WTC11 (cell line): ENCODE results near the gene MELK. TPM values are rescaled to one million over a fixed set of nuclear protein-coding genes. Genes with fewer than 3 reads are reported as not detected.

Experiments
- ATAC-seq: fragments of 200-7000 bp; cut with Tn5 transposase; 2 replicates; pipeline ENCODE4 v1.10.0; 2021; ENCODE audit warnings: mild to moderate bottlenecking, moderate library complexity
- CTCF ChIA-PET: fragments of 300-600 bp; sonication (Branson Sonifier 250); formaldehyde crosslinking; loops from one replicate; lab custom pipeline; 2021; ENCODE audit warnings: antibody characterized with exemption; lab: Charles Lee
- POLR2A ChIA-PET: fragments of 350-600 bp; sonication (Branson Sonifier 250); formaldehyde crosslinking; loops from one replicate; lab custom pipeline; 2021; ENCODE audit warnings: antibody characterized with exemption; lab: Charles Lee
- DNase-seq: peaks from one replicate; pipeline ENCODE4 v3.0.0; 2021; ENCODE audit warnings: low spot score
- H3K27ac Mint-ChIP-seq: 2 replicates; pipeline ENCODE4 v1.8.0; 2021; ENCODE audit warnings: mixed read lengths
- H3K27me3 Mint-ChIP-seq: 2 replicates; pipeline ENCODE4 v1.8.0; 2021; ENCODE audit warnings: low read depth, mild to moderate bottlenecking, moderate library complexity, mixed read lengths
- H3K36me3 Mint-ChIP-seq: 2 replicates; pipeline ENCODE4 v1.8.0; 2021; ENCODE audit warnings: mixed read lengths
- H3K4me1 Mint-ChIP-seq: 2 replicates; pipeline ENCODE4 v1.8.0; 2022; ENCODE audit warnings: mixed read lengths
- H3K4me3 Mint-ChIP-seq: 2 replicates; pipeline ENCODE4 v1.8.0; 2021; ENCODE audit warnings: mild to moderate bottlenecking, moderate library complexity, mixed read lengths
- H3K9me3 Mint-ChIP-seq: 2 replicates; pipeline ENCODE4 v1.8.0; 2021; ENCODE audit warnings: mixed read lengths
- AFF4 ChIP-seq: sonication (generic); formaldehyde crosslinking; IDR thresholded peaks from 2 replicates; pipeline ENCODE4 v1.8.1; 2023; ENCODE audit warnings: mild to moderate bottlenecking, missing genetic modification reagents, borderline replicate concordance
- CBFB ChIP-seq: sonication (generic); formaldehyde crosslinking; IDR thresholded peaks from 2 replicates; pipeline ENCODE4 v1.8.1; 2022; ENCODE audit warnings: mild to moderate bottlenecking, low read depth, missing genetic modification reagents
- CREM ChIP-seq: sonication (generic); formaldehyde crosslinking; IDR thresholded peaks from 2 replicates; pipeline ENCODE4 v1.8.1; 2022; ENCODE audit warnings: mild to moderate bottlenecking, missing genetic modification reagents, moderate library complexity
- EMX1 ChIP-seq: fragments of 250-450 bp; sonication (Bioruptor Pico); IDR thresholded peaks from 2 replicates; pipeline ENCODE4 v1.8.0; 2021; ENCODE audit warnings: mild to moderate bottlenecking
- GABPB1 ChIP-seq: sonication (generic); formaldehyde crosslinking; IDR thresholded peaks from 2 replicates; pipeline ENCODE4 v1.8.1; 2023; ENCODE audit warnings: mild to moderate bottlenecking, missing genetic modification reagents
- TEAD1 ChIP-seq: sonication (generic); formaldehyde crosslinking; IDR thresholded peaks from 2 replicates; pipeline ENCODE4 v1.8.0; 2022; ENCODE audit warnings: mild to moderate bottlenecking, missing genetic modification reagents
- ZNF219 ChIP-seq: sonication (generic); formaldehyde crosslinking; IDR thresholded peaks from 2 replicates; pipeline ENCODE4 v1.8.0; 2023; ENCODE audit warnings: missing genetic modification reagents, mild to moderate bottlenecking, borderline replicate concordance
- ZNF423 ChIP-seq: fragments of 250-450 bp; sonication (Bioruptor Pico); IDR thresholded peaks from 2 replicates; pipeline ENCODE4 v2.1.2; 2022; ENCODE audit warnings: mild to moderate bottlenecking, moderate library complexity
- ZNF512 ChIP-seq: sonication (generic); formaldehyde crosslinking; IDR thresholded peaks from 2 replicates; pipeline ENCODE4 v1.8.1; 2022; ENCODE audit warnings: missing genetic modification reagents, borderline replicate concordance
- total RNA-seq: library from RNA; stranded (reverse); gene quantifications from 3 replicates; pipeline ENCODE4 v1.2.3, GENCODE V29; 2021
- TF ChIP-seq, protein P1 (sequence below): sonication (generic); formaldehyde crosslinking; IDR thresholded peaks from 2 replicates; pipeline ENCODE4 v1.8.0; 2022; ENCODE audit warnings: mild to moderate bottlenecking, missing genetic modification reagents
- TF ChIP-seq, protein P2 (sequence below): sonication (generic); formaldehyde crosslinking; IDR thresholded peaks from 2 replicates; pipeline ENCODE4 v1.8.0; 2023; ENCODE audit warnings: mild to moderate bottlenecking, missing genetic modification reagents
- TF ChIP-seq, protein P3 (sequence below): sonication (generic); formaldehyde crosslinking; IDR thresholded peaks from 2 replicates; pipeline ENCODE4 v1.8.1; 2023; ENCODE audit warnings: mild to moderate bottlenecking, missing genetic modification reagents, moderate library complexity
- TF ChIP-seq, protein P4 (sequence below): fragments of 250-450 bp; sonication (Bioruptor Pico); conservative IDR thresholded peaks from 2 replicates; pipeline ENCODE4 v1.9.0; 2021; ENCODE audit warnings: mild to moderate bottlenecking

Gene MELK
- total RNA-seq, 1 experiment from 2014 or later, result 53.2 TPM

DNA sequence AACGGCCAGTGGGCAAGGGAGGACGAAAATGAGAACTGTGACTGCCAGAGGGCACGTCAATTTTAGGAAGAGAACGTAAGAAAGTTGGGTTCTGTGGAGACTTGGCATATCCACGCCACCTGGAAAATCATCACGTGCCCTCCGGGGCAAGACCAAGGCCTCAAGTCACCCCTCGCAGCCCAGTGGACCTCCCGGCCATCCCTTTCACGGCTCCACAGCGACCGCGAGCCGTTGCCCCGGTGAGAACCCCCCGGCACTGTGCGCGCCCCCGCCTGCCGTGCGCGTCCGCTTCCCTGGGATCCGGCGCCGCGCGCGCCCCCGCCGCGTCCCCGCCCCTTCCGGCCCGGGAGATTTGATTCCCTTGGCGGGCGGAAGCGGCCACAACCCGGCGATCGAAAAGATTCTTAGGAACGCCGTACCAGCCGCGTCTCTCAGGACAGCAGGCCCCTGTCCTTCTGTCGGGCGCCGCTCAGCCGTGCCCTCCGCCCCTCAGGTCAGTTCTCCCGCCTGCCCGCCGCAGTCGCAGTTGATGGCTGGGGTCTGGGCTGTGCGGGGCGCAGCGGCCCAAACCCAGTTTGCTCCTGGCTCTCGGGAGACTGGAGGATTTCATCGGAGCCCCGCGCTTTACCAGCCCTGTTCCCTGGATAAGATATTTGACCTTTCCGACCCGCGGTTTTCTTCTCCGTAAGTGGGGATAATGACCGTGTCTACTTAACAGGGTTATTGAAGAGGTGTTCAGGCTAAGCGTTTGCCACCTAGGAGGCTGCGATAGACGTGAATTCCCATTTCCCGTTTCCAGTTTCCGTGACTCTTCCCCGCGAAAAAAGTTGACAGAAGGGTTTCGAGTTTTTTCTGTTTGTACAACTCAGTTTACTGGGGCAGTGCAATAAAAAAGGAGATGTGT, at the start of gene MELK (continued):
- TF ChIP-seq ZNF512 (CRISPR knock-in tag), result 0 out of 2 replicates have a peak, but pooled peaks have one; percentile 16
- 0 out of 2 replicates have a peak, but pooled peaks have one; percentile 63 for TF ChIP-seq CBFB
- peak; percentile 41; the same call in 1 of the 2 replicates for TF ChIP-seq CREM (CRISPR knock-in tag)
- TF ChIP-seq, protein P1, sequence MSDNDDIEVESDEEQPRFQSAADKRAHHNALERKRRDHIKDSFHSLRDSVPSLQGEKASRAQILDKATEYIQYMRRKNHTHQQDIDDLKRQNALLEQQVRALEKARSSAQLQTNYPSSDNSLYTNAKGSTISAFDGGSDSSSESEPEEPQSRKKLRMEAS (CRISPR knock-in tag), result peak; percentile 62; the same call in 1 of the 2 replicates
- peak; percentile 82 for TF ChIP-seq GABPB1 (CRISPR knock-in tag)
- TF ChIP-seq, protein P2, sequence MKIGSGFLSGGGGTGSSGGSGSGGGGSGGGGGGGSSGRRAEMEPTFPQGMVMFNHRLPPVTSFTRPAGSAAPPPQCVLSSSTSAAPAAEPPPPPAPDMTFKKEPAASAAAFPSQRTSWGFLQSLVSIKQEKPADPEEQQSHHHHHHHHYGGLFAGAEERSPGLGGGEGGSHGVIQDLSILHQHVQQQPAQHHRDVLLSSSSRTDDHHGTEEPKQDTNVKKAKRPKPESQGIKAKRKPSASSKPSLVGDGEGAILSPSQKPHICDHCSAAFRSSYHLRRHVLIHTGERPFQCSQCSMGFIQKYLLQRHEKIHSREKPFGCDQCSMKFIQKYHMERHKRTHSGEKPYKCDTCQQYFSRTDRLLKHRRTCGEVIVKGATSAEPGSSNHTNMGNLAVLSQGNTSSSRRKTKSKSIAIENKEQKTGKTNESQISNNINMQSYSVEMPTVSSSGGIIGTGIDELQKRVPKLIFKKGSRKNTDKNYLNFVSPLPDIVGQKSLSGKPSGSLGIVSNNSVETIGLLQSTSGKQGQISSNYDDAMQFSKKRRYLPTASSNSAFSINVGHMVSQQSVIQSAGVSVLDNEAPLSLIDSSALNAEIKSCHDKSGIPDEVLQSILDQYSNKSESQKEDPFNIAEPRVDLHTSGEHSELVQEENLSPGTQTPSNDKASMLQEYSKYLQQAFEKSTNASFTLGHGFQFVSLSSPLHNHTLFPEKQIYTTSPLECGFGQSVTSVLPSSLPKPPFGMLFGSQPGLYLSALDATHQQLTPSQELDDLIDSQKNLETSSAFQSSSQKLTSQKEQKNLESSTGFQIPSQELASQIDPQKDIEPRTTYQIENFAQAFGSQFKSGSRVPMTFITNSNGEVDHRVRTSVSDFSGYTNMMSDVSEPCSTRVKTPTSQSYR (CRISPR knock-in tag), result peak; percentile 21; the same call in 1 of the 2 replicates
- TF ChIP-seq, protein P3, sequence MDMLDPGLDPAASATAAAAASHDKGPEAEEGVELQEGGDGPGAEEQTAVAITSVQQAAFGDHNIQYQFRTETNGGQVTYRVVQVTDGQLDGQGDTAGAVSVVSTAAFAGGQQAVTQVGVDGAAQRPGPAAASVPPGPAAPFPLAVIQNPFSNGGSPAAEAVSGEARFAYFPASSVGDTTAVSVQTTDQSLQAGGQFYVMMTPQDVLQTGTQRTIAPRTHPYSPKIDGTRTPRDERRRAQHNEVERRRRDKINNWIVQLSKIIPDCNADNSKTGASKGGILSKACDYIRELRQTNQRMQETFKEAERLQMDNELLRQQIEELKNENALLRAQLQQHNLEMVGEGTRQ (CRISPR knock-in tag), result peak; percentile 28; the same call in 1 of the 2 replicates
- TF ChIP-seq TEAD1 (CRISPR knock-in tag), result peak; percentile 53; the same call in 1 of the 2 replicates
- no peak for TF ChIP-seq ZNF219 (CRISPR knock-in tag)

DNA sequence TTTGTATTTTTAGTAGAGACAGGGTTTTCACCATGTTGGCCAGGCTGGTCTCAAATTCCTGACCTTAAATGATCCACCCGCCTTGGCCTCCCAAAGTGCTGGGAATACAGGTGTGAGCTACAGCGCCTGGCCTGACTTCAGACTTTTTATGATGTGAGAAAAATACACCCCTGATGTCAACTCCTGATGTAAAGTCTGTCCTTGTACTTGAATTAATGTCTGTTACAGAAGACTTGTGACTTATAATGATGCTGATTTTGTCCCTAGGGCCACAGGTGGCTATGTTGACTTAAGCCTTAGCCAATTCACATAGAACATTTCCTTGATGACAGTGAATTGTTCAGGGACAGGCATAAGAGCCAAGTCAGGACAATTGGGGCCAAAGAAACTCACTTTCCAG, 42.5 kb upstream of the MELK start:
- no peaks in the 10 kb centered on the region; the same call in 1 of the 2 replicates for H3K4me1 Mint-ChIP-seq
- DNase-seq, result no peak

More for the DNA sequence above, 42.5 kb upstream of the MELK start:
- CTCF ChIA-PET, result no interaction called here
- no peak for ATAC-seq
- peaks cover 5% of the 10 kb centered on the region for H3K36me3 Mint-ChIP-seq
- no peak for TF ChIP-seq ZNF423
- TF ChIP-seq AFF4 (CRISPR knock-in tag), result no peak
- TF ChIP-seq, protein P4, sequence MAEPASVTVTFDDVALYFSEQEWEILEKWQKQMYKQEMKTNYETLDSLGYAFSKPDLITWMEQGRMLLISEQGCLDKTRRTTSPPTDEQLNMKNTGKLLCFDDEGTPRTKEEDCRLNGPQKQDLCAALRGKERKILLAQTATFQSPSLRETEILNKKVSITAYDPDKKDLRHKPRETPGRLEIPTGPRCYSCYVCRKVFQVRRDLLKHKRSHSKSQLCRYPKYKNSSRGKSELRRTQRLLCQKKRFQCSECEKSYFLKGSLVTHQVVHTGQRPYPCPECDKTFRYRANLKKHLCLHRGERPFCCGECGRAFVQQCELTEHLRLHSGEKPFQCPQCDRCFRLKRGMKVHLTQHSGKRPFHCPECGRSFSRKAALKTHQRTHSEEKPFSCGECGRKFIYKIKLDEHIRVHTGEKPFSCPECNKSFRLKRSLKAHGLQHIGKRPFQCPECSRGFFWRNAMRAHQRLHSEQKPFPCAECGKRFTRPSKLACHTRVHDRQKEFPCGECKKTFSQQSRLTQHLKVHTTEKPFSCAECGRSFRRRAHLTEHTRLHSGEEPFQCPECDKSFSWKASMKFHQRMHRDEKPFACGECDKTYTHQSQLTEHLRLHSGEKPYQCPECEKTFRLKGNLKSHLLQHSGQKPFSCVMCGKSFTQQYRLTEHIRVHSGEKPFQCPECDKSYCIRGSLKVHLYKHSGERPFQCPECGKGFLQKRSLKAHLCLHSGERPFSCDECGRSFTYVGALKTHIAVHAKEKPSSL (CRISPR knock-in tag), result no peak
- no peak for TF ChIP-seq EMX1 (CRISPR knock-in tag)
- TF ChIP-seq, protein P2 (CRISPR knock-in tag), result no peak
- H3K9me3 Mint-ChIP-seq, result peaks cover 7% of the 10 kb centered on the region
- H3K27ac Mint-ChIP-seq, result no peak overlapping the region
- H3K27me3 Mint-ChIP-seq, result no peaks in the 10 kb centered on the region; the same call in none of the 2 replicates
- POLR2A ChIA-PET, result no interaction called here
- H3K4me3 Mint-ChIP-seq, result no peak overlapping the region
